ENCODE data around the gene MSH6.

DNA sequence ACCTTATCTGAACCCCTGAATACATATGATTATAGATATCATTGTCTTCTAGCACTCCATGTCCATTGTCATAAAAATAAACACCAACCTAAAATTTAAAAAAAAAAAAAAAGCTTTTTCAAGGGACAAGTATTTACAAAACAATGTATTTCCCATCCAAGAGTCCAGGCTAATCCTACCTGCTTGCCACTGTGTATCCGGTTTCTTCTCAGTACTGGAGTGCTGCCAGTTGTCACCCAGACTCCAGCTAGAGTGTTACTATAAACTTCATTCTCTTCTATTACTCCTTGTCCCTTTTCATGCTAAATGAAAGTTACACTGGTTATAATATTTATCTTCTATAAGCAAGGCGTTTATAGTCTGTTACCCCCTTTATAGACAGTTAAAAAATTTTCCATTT is 35.8 kb downstream of the MSH6 start:
- TF ChIP-seq, protein P1, sequence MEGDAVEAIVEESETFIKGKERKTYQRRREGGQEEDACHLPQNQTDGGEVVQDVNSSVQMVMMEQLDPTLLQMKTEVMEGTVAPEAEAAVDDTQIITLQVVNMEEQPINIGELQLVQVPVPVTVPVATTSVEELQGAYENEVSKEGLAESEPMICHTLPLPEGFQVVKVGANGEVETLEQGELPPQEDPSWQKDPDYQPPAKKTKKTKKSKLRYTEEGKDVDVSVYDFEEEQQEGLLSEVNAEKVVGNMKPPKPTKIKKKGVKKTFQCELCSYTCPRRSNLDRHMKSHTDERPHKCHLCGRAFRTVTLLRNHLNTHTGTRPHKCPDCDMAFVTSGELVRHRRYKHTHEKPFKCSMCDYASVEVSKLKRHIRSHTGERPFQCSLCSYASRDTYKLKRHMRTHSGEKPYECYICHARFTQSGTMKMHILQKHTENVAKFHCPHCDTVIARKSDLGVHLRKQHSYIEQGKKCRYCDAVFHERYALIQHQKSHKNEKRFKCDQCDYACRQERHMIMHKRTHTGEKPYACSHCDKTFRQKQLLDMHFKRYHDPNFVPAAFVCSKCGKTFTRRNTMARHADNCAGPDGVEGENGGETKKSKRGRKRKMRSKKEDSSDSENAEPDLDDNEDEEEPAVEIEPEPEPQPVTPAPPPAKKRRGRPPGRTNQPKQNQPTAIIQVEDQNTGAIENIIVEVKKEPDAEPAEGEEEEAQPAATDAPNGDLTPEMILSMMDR (IDR thresholded peaks at IDR 0.05), result no peak
- no peak for TF ChIP-seq POLR2AphosphoS5 (IDR thresholded peaks at IDR 0.05; ENCODE audit: low read depth, low read length)
- TF ChIP-seq, protein P2, sequence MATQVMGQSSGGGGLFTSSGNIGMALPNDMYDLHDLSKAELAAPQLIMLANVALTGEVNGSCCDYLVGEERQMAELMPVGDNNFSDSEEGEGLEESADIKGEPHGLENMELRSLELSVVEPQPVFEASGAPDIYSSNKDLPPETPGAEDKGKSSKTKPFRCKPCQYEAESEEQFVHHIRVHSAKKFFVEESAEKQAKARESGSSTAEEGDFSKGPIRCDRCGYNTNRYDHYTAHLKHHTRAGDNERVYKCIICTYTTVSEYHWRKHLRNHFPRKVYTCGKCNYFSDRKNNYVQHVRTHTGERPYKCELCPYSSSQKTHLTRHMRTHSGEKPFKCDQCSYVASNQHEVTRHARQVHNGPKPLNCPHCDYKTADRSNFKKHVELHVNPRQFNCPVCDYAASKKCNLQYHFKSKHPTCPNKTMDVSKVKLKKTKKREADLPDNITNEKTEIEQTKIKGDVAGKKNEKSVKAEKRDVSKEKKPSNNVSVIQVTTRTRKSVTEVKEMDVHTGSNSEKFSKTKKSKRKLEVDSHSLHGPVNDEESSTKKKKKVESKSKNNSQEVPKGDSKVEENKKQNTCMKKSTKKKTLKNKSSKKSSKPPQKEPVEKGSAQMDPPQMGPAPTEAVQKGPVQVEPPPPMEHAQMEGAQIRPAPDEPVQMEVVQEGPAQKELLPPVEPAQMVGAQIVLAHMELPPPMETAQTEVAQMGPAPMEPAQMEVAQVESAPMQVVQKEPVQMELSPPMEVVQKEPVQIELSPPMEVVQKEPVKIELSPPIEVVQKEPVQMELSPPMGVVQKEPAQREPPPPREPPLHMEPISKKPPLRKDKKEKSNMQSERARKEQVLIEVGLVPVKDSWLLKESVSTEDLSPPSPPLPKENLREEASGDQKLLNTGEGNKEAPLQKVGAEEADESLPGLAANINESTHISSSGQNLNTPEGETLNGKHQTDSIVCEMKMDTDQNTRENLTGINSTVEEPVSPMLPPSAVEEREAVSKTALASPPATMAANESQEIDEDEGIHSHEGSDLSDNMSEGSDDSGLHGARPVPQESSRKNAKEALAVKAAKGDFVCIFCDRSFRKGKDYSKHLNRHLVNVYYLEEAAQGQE (IDR thresholded peaks at IDR 0.05; ENCODE audit: insufficient read depth in 1 of 2, low read depth in 2 of 2, low read length in 1 of 2), result no peak
- no peak for TF ChIP-seq SIN3A (IDR thresholded peaks at IDR 0.05; ENCODE audit: borderline replicate concordance, insufficient read depth, low read depth, low read length)
